GM11168 (cell line): ENCODE data around the gene ACAA2.
"Not testable (repeated sequence)": the region's sequence is repeated elsewhere in the genome, so short reads cannot be mapped to it uniquely, and the experiment has no call there.

Experiments
- in situ Hi-C: fragments of 300-500 bp; cut with MboI; formaldehyde crosslinking; loops from one replicate; pipeline ENCODE4 v1.12.0; 2022; ENCODE audit warnings: low sequenced_read_pairs; ENCODE audit not compliant: unreplicated experiment

The ACAA2 gene

DNA sequence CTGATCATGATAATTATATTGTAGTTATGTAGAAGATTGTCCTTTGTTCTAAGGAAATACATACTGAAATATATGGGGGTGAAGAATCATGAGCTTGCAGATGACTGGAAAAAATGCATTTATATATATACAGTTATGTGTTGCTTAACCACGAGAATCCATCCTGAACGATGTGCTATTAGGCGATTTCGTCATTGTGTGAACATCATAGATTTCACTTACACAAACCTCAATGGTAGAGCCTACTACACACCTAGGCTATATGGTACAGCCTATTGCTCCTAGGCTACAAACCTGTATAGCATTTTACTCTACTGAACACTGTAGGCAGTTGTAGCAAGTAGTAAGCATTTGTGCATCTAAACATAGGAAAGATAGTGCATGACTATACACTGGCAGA lies 2.6 kb upstream of the ACAA2 start:
- in situ Hi-C loops = no loop called here

DNA sequence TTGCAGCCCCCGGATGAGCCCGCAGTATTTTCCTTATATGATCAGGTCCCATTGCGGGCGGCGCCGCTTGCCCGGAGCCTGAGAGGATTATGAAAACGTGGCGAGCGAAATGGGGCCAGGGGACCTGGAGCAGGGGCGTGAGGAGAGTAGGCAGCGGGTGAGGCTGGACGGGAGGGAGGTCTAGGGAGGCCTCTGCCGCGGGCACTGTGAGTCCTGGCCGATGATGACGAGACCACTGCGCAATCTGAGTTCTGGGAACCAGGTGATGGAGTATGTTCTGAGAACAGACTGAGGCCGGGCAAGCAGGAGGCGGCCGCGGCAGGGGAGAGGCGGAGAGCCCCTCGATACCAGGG lies 790 bp upstream of the ACAA2 start:
- in situ Hi-C loops = no loop called here

DNA sequence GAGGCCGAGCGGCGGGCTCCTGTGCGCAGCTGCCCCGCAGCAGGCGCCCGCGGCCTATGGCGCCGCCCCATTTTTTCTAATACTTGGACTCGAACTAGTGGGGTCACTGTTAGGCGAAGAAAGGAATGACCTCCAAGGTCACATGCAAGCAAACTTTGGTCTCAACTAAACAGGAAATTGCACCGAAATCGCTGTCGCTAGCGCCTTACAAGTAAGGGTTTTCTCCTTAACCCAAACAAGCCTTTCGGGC lies 339 bp downstream of the ACAA2 start:
- in situ Hi-C loops = no loop called here

DNA sequence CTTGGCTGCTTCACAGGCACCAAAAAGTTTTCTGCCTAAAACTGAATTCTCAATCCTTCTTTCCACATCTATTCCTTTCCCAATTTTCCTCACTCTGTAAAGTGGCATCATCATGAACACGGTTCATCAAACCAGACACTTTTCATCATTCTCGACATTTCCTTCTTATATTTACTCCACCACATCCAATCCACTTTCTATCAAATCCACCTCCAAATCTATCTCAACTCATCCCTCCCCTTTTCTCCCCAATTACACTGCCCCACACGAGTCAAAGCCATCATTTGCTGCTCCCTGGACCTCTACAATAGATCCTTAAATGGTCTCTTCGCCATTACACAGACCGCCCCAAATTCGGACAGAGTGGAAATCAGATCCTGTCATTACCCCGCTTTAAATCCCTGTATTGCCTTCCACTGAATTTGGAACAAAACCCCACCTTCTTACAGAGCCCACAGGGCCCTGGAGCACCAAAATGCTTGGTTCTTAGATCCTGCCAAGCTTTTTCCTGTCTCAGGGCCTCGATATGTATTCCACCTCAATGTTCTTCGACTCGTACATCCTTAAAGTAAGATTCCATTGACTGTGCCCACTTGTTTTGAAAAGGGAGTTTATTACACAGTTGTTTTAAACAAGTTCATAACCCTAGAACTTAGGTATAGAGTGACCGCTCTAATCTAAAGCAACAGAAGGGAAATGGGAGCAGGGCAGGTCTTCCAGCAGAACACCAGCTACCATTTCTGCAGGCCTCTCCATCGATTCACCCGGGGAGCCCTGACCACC lies 856 bp downstream of the ACAA2 start:
- in situ Hi-C loops = no loop called here

DNA sequence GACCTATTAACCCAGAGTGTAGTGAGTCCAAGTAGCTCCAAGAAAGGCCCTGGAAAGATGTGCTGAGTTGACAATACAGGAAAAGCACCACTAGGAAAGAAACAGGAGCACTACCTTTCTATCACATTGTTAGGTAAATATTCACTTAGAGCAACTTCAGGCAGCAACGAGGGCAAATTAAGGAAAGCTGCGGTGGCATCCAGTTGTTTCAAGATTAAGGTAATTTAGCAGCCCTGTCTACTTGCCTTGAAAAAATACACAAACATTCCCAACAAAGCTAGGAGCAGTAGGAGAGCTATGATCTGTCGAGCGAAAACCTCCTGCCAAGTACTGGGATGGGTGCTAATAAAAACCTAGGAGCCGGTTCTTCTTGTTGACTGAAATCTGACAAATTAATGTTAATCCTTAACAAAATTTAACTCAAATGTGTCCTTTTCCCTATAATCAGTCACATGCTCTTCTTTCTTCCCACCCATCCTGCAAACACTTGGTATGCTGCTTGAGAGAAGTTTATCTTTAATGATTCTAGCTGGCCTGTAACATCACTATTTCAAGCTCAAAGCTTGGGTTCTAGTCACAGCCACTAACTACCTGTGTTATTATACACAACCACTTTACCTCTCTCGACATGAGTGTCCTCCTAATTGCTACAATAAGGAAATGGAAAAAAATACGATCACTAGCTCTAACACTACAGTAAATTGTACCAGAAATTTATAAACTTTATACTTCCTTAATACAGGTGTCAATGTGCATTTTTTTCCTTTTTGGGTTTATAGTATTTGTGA lies 2.0 kb downstream of the ACAA2 start:
- in situ Hi-C loops = no loop called here

DNA sequence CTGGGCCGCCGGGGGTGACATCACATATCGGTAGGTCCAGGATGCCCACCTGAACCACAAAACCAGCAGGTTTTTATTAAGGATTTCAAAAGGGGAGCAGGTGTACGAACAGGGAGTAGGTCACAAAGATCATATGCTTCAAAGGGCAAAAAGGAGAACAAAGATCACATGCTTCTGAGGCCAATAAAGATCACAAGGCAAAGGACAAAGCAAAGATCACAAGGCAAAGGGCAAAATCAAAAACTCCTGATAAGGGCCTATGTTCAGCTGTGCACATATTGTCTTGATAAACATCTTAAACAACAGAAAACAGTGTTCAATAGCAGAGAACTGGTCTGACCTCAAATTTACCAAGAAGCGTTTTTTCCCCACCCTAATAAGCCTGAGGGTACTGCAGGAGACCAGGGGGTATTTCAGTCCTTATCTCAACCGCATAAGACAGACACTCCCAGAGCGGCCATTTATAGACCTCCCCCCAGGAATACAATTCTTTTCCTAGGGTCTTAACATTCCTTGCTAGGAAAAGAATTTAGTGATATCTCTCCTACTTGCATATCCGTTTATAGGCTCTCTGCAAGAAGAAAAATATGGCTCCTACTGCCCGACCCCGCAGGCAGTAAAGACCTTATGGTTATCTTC lies 4.7 kb downstream of the ACAA2 start:
- in situ Hi-C loops = not testable (repeated sequence)

DNA sequence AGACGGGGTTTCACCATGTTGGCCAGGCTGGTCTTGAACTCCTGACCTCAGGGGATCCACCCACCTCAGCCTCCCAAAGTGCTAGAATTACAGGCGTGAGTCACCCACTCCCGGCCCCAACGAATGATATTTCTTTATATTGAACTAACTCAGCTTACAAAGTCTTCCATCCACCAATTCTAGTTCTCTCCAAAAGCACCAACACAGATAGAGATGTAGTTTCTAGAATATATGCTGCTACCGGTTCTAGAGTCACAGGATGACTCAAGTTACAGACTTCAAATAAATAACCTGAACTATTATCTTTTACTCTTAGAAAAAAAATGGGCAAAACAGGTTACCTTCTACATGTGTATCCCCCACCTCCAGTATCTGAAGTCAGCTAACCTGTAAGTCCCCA lies 9.2 kb downstream of the ACAA2 start:
- in situ Hi-C loops = no loop called here

DNA sequence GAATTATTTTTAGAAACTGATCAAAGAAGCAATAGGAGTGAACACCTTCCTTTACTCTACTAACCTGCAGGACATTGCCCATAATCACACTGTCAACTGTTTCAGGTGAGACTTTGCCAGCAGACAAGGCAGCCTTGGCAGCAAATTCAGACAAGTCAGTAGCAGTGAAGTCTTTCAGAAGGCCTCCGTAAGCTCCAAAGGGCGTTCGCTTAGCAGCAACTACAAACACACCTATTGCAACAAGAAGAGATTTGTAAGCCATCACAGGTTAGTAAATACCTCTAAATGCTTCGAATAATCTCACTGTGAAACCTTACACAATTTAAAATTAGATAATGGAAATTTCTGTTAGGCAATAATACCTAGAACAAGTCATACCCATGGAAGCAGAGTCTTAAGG lies 10.7 kb downstream of the ACAA2 start:
- in situ Hi-C loops = no loop called here

DNA sequence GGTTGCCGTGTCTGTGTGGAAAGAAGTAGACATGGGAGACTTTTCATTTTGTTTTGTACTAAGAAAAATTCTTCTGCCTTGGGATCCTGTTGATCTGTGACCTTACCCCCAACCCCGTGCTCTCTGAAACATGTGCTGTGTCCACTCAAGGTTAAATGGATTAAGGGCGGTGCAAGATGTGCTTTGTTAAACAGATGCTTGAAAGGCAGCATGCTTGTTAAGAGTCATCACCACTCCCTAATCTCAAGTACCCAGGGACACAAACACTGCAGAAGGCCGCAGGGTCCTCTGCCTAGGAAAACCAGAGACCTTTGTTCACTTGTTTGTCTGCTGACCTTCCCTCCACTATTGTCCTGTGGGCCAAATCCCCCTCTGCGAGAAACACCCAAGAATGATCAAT lies 12.8 kb downstream of the ACAA2 start:
- in situ Hi-C loops = not testable (repeated sequence)

DNA sequence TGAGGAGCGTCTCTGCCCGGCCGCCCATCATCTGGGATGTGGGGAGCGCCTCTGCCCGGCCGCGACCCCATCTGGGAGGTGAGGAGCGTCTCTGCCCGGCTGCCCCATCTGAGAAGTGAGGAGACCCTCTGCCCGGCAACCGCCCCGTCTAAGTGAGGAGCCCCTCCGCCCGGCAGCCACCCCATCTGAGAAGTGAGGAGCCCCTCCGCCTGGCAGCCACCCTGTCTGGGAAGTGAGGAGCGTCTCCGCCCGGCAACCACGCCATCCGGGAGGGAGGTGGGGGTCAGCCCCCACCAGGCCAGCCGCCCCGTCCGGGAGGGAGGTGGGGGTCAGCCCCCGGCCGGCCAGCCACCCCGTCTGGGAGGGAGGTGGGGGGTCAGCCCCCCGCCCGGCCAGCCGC lies 13.5 kb downstream of the ACAA2 start:
- in situ Hi-C loops = not testable (repeated sequence)

DNA sequence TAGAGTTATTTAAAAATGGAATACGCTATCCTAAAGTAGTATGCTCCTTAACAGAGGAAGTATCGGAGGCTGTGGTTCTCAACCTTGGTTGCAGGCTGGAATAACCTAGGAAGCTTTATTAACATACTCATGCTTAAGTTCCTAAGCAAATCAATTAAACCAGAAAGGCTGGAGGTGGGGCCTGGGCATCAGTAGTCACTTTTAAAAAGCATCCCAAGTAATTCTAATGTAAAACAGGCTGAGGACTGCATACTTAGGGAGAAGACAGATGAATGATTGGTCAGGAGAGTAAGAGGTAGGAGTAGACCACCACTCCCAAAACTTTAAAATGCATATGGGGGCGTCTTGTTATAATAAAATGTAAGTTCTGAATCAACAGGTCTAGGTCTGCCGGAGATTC lies 15.3 kb downstream of the ACAA2 start:
- in situ Hi-C loops = no loop called here

DNA sequence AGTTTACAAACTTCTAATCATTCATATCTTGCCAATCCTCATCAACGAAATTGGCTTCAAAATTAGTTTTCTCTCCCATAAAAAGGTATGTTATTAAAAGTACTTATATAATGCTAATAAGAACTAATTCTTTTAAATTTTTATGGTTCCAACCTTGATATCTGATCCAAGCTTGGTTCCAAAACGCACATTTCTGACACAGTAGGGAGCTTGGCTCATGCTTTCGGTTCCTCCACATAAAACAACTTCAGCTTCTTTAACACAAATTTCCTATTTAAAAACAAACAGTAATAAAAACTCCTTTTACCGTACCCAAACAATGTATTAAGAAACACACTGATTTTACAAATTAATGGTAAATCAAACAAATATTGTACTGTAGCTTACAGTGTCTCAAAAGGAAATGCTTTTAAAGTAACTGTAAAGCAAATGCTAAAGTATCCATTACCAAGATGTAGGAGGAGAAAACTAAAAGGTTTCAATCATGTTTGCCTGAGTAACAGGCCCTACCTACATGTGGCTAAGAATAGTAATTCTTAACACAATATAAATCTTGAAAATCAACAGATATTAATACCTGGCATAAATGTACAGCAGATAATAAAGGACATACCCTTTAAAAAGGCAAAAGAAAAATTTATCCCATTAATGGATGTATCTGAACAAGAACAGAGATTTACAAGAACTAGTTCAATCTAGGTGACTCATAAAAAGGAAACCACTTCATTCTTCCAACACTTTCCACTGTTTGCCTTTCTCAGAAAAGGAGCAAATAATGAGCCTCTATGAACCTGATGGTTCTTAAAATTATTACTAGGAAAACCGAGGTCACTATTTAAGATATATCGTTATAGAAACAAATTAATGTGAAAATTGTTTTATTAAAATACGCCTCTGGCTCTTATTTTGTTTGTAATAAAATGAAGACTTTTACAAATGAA lies 17.5 kb downstream of the ACAA2 start:
- in situ Hi-C loops = no loop called here

DNA sequence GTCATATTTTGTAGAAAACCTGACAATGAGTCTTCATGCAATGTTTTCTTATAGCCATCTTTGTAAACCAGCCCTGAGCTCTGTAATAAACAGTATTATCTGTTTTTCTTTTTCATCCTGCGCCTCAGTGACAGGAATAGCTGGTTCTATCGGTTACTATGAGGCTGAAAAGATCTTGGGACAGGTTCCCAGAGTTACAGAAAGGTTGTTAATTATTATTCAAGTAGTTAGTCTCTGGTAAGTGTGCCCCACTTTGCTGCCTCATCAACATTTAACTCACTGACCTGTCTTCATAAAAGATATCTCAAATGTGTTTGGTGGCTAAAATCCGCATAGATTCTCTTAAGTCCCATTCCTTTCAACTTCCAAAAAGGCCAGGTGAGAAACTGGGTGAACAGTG lies 18.6 kb downstream of the ACAA2 start:
- in situ Hi-C loops = no loop called here

DNA sequence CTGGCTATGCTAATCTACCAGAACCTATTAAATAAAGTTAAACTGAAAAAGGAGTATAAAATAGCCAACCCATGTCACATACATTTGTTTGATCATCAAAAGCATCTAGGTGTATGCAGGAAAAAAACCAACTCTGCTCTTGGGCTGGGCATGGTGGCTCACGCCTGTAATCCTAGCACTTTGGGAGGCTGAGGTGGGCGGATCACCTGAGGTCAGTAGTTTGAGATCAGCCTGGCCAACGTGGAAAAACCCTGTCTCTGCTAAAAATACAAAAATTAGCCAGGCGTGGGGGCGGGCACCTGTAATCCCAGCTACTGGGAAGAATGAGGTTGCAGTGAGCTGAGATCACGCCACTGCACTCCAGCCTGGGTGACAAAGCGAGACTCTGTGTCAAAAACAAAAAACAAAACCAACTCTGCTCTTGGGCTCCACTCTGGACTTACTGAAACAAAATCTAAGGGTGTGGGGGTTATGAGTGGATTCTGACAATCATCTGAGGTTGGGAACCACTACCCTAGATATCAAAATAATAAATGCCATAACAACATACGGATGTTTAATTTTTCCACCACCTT lies 23.7 kb downstream of the ACAA2 start:
- in situ Hi-C loops = not testable (repeated sequence)

DNA sequence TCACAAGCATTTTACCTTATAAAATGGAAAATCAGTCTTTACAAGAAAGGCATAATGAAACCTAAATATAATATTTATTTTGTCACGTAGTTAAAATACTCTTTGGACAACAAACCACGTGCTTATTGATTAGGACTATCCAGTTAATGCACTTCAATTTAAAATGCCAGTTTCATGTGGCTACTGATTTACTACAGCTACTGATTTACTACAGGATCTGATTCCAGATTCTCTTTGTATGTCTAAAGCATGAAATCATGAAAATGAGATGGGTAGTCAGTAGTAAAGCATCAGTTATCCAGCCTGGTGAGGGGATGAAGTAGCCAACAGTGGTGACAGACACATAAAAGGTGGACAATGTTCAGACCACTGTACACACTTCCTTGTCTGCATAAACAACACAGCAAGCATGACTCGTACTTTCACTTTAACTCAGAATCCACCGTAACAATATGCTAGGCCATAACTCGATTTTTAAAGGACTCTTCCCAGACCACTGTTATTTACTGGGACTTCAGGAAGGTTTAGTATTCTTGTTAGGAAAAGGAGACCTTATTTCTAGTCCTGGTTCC lies 24.9 kb downstream of the ACAA2 start:
- in situ Hi-C loops = no loop called here

DNA sequence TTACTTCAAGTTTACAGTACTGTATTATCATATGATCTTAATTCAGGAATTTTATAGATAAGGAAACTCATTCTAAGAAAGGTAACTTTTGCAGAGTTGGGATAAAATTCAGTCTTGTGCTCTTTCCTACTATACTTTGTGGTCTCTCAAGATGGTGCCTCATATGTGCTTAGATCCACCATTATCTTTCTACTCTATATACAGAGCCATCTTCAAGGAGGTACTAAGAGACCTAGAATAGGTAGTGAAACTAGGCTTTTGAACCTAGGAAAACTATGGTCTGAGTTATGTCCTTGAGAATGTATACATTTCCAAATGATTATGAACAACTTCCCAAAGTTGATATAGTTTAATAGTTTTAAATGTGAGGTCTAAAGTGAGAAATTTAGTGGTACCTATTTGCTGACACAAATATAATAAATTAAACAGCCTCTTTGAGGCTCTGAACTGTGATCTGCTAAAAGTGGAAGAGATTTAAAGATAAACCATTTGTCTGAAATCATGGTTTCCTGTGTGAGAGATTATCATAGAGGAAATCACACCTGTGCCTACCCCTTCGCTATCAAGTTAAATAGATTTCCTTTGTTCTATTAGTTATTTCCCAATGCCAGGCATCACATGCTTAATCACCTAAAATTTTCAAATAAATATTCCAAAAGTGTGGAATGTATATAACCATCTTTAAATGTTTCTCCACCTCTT lies 27.2 kb downstream of the ACAA2 start:
- in situ Hi-C loops = no loop called here

DNA sequence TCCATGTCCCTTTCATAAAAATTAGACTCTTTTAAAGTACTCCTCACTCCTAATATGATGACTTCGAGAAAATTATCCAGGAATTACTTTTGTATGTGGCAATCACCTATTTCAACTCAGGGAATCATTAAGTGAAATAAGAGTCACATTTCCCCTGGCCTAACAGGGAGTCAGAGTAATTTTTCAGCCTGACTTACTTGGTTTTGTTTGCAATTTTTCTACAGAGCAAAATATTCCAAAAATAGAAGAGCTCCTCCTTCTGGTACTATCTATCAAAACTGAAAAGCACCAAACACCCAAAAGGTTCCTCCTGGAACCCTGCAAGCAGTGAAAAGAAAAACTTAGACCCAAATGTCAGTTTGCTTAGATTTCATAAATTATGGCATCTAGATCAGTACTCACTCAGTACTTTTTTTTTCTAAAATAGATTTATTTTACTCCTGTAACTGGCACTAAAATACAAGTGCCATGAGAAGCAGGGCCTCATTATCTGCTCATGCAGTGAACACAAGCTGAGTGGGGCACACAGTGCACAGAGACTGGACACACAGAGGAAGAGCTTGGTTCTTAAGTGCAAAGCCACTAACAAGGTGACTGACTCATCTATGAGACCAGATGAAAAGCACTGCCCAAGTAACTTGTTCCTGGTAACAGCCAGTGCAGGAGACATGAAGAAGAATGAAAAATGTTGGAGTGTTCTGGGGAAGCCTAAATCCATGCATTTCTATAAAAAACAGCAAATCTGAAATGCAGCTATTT lies 28.7 kb downstream of the ACAA2 start:
- in situ Hi-C loops = no loop called here

DNA sequence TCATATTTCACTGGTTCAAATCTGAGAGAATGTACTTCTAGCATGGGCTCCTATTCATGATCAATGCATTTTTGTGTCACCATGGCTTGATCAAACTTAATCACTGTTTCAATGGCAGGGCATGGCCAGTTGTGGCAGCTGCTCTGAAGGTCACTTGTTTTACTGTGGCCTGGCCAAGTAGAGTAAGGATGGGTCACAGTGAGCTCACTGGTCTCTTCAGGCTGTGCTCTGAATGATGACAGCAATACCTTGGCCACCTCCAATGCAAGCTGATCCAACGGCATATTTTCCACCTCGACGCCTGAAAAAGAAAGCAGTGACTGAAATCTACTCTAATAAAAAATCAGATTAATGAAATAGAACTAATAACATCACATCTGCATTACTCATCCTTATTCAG lies 29.7 kb downstream of the ACAA2 start:
- in situ Hi-C loops = not testable (repeated sequence)
